Nucleus accumbens (tissue), 56 donors: ENCODE measurements around the gene RAB37.

Experiments used
- DNase-seq, 56 donors: peaks; one replicate each; lab custom pipeline; 2025; lab: John Stamatoyannopoulos, UW

Gene RAB37

DNA sequence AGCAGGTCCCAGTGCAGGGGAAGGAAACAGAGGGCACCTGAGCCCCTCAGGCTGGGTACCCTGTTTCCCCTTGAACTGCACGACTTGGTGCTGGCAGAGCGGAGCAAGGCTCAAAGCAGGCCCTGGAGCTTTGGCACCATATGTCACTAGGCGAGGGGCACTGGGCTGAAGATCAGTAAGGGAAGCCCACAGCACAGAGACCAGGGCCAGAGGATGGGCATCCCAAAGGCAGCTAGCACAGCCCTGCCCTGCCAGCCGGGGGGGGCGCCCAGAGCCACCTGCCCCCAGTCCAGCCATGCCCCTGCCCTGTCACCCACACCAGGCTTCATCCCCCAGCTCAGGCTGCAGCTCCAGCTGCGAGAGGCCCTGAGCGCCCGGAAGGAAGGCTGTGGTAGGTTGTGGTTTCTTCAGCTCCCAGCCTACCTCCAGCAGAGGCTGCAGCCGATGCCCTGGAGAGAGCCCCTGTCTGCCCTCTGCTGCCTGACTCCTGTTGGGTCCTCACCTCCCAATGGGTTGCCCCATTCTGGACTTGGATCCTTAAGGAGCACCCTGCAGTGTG, 22.3 kb downstream of the RAB37 start:
- no peak for DNase-seq

DNA sequence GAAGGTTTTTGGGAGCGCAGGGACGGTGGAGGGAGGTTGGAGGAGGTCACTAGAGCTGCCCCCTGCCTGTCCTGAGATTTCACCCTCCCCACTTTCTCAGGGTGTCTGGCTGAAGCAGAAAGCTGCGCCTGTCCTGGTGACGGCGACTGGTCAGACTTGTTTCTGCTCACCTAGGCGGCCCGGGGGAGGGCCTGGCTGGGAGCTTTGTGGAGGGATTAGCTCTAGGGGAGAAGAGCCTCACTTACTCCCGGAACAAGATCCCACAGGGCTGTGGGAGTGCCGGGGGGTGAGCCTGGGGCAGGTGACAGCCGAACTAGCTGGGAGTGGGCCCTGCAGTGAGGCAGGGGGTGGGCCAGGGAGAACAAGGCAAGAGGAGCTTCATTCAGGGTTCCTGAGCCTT, 22.9 kb downstream of the RAB37 start:
- no peak for DNase-seq

DNA sequence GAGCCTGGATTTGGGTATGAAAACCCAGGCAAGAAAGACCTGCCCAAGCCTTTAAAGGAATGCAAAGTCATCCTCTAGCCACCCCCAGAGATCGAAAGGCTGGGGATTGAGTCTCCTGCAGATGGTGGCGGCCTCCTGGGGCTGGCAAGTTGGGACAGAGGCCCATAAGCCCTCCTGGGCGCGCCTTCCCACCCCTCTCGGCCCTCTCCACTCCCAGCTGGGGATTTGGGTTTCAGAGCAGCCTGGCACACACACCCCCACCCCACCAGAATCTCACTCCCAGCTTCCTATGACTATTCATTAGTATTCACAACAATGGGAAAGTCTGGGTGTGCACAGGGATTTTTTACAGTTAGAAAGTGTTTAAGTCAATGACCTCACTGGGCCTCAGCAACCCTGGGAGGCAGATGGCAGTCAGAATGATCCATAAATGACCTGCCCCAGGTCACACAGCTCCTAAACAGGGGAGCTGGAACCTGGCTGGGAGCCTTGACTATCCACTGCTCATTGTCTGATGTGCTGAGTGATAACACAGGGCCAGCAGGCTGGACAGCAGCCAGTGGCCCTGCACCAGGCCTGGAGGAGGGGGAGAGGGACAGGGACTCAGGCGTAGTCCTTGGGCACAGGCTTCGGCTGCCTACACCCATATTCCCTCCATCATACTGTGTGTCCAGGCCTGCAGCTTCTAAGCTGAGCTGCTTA, 23.5 kb downstream of the RAB37 start:
- DNase-seq = peak in 34 of 56 donors; percentile 20 to 66 (median 42)

DNA sequence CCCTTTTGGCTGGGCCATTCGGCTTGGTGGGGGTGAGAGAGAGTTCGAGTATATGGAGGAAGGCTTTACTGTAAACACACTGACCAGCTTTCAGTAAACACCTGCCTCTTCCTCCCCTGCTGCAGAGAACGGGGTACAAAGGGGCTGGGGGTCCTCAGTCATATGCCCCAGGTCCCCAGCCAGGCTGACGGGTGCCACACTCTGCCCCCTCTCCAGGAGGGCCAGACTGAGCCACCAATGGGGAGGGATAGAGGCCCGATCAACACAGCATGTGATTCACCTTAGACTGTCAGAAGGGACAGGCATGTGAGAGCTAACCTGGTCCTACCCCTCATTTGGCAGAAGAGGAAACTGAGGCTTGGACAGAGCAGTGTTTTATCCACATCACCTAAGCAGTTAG, 24.4 kb downstream of the RAB37 start:
- DNase-seq = no peak

DNA sequence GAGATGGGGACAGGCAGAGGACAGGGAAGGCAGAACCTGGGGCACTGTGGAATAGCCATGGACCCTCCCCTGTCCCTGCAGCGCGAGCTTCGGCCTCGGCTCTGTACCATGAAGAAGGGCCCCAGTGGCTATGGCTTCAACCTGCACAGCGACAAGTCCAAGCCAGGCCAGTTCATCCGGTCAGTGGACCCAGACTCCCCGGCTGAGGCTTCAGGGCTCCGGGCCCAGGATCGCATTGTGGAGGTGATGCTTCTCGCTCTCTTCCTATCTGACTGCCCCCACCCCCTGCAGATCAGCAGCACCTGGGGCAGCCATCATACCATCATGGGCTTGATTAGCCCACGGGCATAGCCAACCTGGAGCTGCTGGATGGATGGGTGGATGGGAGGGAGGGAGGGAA, 24.9 kb downstream of the RAB37 start:
- DNase-seq = no peak

DNA sequence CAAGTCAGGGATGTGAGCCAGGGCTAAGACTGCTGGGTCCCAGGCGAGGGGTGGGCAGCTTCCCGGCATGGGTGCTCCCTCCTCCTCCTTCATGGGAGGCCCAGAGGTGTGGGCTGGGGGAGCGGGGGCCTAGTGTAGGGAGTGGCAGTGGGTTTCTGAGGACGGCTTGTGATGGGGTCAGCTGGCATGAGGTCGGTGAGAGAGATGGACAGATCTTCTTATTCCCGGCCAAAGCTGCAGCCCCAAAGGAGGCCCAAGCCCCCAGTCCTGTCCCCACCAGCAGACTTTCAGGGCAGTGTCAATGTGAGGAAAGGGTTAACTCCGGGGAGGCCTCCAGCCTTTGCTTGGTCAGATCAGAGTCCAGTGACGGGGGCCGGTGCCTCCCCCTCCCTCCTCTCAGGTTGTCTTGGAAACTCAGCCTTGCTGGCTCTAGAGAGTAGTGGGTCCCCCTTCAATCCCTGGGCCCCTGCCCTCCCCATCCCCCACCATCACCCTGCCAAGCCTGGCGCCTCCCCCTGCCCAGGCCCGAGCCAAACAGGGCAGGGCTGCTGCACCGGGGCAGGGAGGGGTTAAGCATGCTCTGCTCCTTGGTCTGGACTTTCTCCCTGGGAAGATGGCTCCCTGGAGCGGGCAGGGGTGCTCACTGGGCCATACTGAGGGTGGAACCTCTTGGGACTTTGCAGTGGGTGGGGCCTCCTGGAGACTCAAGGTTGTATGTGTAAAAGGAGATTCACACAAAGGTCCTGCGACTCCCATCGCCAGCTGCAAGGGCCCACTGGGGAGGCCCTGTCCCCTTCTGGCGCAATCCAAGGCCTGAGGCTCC, 26.7 kb downstream of the RAB37 start:
- DNase-seq = peak in 34 of 56 donors; percentile 19 to 76 (median 50)

DNA sequence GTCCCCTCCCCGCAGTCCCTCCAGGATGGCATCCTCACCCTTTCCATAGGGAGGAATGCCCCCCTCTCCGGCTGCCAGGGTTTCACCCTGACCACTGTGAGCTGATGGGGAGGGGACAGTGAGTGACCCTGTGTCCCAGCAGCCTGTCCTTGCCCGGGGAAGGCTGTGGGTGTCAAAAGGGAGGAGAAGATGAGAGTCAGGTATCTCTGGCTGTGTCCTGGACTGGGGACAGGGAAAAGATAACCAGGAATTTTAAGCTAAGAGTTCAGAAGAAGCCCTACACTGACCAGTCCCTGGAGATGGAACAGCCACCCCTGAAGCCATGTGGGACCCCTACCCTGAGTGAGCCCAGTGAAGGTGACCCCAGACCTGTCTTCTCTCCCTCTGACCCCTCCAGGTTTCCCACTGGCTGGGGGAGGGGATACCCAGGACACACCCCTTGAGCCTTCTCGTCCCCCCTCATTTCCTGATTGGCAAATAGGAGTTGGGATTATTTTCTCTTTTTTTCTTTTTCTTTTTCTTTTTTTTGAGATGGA, 27.8 kb downstream of the RAB37 start:
- no peak for DNase-seq

DNA sequence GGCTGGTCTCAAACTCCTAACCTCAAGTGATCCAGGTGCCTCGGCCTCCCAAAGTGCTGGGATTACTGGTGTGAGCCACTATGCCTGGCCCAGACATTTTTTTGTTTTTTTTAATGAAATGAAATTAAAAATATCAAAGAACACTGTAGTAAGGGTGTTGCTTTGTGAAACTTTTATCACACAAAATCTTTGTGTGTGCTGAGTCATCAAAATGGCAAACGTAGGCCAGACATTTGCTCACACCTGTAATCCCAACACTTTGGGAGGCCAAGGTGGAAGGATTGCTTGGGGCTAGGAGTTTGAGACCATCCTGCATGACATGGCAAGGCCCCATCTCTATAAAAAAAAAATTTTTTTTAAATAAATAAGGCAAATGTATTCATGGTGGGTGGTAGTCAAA, 29.4 kb downstream of the RAB37 start:
- no peak for DNase-seq

DNA sequence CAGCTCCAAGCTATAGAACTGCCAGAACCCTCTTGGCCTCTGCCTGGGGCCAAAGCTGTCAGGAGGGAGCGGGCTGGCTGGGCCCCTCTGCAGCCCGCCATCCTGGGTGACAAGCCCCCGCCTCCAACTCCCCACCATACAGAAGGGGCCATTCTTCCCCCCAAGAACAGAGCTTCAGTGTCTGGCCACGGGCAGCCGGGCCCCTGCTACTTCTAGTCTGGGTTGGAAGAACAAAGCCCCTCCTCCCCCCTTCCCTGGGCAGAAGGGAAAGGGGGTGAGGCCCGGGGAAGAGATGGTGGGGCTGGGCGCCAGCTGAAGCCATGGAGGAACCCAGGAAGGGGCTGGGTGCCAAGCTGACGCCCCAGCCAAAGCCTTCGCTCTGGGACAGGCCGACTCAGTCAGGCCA, 30.1 kb downstream of the RAB37 start:
- DNase-seq = peak; percentile 31 to 97 (median 87)

DNA sequence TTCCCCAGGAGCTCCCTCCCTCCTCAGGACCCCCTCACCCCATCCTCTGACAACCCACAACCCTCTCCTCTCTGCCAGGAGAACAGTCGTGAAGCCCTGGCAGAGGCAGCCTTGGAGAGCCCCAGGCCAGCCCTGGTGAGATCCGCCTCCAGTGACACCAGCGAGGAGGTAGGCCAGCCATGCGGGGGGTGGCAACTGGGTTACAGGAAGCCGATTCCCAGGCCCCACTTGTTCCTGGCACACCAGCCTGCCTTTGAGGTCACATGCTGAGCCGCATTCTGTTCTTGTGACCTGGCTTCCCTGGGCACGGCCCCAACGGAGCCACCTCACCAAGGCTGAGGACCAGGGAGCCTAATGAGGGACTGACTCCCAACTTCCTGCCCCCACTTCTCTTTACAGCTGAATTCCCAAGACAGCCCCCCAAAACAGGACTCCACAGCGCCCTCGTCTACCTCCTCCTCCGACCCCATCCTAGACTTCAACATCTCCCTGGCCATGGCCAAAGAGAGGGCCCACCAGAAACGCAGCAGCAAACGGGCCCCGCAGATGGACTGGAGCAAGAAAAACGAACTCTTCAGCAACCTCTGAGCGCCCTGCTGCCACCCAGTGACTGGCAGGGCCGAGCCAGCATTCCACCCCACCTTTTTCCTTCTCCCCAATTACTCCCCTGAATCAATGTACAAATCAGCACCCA, 31.2 kb downstream of the RAB37 start:
- DNase-seq = peak in 42 of 56 donors; percentile 20 to 76 (median 52)

DNA sequence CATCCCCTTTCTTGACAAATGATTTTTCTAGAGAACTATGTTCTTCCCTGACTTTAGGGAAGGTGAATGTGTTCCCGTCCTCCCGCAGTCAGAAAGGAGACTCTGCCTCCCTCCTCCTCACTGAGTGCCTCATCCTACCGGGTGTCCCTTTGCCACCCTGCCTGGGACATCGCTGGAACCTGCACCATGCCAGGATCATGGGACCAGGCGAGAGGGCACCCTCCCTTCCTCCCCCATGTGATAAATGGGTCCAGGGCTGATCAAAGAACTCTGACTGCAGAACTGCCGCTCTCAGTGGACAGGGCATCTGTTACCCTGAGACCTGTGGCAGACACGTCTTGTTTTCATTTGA, 31.7 kb downstream of the RAB37 start:
- DNase-seq = no peak

DNA sequence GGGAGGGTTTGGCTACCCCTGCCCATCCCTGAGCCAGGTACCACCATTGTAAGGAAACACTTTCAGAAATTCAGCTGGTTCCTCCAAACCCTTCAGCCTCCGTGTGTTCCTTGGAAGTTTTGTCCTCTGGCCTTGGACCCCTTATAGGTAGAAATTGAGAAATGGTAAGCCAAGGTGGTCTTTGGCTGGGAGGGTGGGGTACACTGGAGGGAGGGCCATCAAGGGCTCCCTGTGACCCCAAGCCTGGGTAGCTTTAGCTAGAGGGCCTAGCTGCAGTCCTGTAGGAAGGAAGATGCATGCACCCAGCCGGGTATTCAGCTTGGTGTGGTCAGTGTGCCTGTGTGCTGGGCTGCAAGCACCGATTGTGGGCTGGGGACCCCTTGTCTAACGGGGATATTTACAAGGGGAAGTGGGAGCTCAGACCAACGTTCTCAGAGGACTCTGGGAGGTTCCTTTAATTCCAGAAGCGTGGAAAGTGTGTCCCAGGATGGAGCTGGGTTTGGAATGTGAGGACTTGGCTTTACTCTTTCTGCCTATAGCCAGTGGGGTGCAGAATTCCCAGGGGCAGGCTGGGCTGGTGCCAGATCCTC, 32.3 kb downstream of the RAB37 start:
- no peak for DNase-seq

DNA sequence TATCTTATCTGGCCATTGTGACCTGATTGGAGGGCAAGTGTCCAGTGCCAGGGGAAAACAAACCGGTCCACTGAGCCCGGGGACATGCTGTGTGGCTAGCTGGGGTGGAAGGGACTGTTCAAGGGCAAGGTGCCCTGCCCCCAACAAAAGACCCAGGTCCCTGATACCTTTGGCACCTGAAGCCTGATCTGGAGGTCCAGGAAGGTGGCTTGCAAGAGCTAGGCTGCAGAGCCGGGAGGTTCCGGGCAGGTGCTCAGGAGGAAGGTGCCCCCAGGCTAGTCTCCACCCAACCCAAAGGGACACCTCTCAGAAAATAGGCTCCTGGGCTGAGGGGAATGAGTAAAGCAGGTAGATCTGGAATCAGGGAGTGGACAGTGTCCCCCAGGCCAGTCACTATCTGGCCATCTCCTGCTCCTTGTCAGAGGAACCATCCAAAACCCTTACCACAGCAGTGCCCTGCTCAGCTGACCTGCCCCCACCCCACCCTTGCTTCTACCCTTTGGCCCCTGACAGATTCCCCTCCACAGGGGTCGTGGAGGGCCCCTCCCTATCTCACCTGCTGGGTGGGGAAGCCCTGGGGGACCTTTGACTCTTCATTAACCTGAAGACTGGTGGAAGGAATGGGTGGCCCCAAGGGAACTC, 32.9 kb downstream of the RAB37 start:
- no peak for DNase-seq

DNA sequence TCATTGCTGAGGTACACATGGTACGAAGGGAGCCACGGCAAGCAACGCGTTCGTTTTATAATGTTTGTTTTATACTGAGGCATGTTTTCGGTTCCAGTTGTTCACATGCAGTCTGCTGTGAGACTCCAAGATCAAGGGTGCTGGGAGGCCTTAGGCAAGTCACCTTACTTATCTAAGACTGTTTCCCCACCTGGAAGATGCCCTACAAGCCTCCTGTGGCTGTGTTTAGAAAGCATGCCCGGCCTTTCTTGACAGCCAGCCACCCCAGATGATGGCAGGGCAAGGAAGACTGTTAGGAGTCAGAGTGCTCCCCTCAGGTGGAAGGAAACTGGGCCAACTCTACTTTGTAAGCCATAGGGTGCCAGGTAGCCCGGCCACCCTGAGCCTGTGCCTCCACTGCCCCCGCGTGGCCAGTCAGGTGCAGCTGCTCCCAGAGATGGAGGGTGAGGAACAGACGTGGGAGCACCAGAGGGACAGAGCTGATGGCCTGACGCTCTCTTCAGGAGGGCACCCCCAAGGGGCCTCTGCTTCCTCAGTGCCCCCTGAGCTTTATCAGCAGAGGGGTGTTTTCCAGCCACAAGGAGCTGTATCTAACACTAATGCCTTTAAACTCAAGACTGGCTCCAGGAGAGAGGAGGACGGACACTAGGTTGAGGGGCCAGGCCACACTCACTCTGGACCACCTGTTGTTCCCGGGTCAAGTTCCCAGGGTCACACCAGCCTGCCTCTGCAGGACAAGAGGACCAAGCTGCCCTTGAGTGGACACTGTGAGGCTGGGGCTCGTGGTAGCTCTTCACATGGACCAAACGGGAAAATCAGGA, 33.7 kb downstream of the RAB37 start:
- peak in 32 of 56 donors; percentile 12 to 78 (median 37) for DNase-seq

DNA sequence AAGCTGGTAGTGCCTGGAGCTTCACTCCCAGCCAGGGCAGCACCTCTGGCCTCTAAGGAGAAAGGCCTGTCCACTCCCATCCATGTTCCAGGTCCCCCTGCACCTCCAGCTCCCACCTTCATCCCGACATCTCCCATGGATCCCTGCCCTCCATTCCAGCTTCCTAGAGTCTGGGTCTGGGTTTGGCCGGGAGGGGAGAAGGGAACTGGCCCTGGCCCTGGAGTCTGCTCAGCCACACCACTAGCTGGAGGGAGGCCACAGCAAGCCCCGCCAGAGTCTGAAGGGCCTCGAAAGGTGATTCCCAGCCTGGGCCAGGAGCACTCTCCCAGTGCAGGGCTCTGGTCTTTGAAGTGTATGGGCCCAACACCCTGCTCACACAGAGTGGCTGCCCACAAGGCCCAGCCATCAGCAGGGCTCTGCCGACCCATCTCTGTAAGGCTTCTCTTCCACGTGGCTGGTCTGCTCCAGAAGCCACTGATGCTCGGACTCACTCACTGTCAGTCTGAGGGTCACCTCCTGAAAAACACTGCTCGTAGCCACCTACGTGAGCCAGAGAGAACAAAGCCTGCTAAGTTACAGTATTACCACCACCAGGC, 34.4 kb downstream of the RAB37 start:
- no peak for DNase-seq

DNA sequence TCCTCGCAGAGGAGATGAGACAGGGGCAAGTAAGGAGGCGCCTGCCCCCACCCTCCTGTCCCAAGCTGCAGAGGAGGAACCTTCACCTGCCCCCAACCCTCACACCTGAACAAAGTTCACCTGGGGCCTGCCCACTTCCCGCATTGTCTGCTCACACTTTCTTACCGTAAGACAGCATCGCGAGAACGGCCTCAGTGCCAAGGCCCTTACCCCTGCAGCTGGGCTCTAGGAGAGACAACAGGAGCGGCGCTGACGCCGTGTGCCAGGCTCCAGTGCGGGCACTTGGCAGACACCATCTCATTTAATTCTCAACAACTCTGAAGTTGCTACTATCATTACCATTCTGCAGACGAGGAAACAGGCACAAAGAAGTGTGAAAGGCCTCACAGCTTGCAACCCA, 35.0 kb downstream of the RAB37 start:
- DNase-seq = no peak

DNA sequence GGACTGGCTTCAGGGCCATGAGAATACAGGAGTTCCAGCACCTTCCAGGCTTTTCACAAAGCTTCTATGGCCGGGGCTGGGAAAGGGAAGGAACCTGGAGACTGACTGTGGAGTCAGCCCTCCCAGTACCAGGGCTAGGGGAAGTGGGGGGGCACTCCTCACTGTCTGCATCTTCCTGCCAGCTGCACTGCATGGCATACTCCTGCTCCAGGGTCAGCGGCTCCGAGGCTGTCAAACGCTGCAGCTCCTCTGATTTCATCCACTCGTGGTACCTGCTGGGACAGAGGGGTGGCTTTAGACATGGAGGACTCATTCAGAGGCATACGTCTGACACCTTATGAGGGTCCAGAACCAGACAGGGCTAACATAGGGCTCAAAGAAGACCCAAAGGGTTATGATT, 36.4 kb downstream of the RAB37 start:
- no peak for DNase-seq

DNA sequence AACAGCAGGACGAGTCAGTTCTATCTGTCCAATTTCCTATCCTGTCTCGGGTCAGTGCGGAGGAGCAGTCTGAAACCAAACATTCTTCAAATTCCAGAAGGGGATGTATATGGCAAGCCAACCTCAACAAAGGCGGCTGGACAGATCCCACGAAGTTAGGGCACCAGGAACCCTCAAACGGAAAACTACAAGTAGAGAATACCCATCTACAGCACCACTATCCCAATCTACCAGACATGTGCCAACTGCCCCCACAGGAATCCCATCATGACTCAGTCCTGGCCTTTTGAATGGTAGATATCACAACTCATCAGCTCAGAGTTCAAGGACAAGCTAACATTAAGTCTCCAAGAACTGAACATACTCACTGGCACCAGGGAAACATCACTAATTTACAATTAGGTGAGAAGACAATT, 36.8 kb downstream of the RAB37 start:
- no peak for DNase-seq
